Trophoblast cell (in vitro differentiated cells and primary cell): ENCODE results near the gene KIFBP.

Experiments
- DNase-seq, 2 donors: peaks; one replicate each; pipeline ENCODE4 v3.0.0-alpha.2; 2016
- H2AFZ ChIP-seq: 2 replicates; pipeline ENCODE4 v1.6.1; 2013; ENCODE audit warnings: low read length, moderate library complexity, mild to moderate bottlenecking; ENCODE audit not compliant: insufficient read depth, poor library complexity
- H2AK5ac ChIP-seq: 2 replicates; pipeline ENCODE4 v1.6.1; 2013; ENCODE audit warnings: mild to moderate bottlenecking, low read length
- H2BK120ac ChIP-seq: 2 replicates; pipeline ENCODE4 v1.6.1; 2013; ENCODE audit warnings: low read length, mild to moderate bottlenecking, moderate library complexity; ENCODE audit not compliant: insufficient read depth, poor library complexity
- H2BK12ac ChIP-seq: 2 replicates; pipeline ENCODE4 v1.6.1; 2013; ENCODE audit warnings: mild to moderate bottlenecking, low read length, moderate library complexity
- H2BK5ac ChIP-seq: 2 replicates; pipeline ENCODE4 v1.6.1; 2013; ENCODE audit warnings: low read length, low read depth, moderate library complexity, mild to moderate bottlenecking; ENCODE audit not compliant: poor library complexity
- H3K14ac ChIP-seq: 2 replicates; pipeline ENCODE4 v1.6.1; 2013; ENCODE audit warnings: mild to moderate bottlenecking, low read length
- H3K18ac ChIP-seq: 2 replicates; pipeline ENCODE4 v1.6.1; 2013; ENCODE audit warnings: mild to moderate bottlenecking, low read length
- H3K23ac ChIP-seq: 2 replicates; pipeline ENCODE4 v1.6.1; 2013; ENCODE audit warnings: low read length
- H3K27ac ChIP-seq: 2 replicates; pipeline ENCODE4 v1.5.1; 2013; ENCODE audit warnings: low read depth, mild to moderate bottlenecking, inconsistent platforms, low read length, moderate library complexity
- H3K27me3 ChIP-seq: 2 replicates; pipeline ENCODE4 v1.6.1; 2013; ENCODE audit warnings: inconsistent platforms, mild to moderate bottlenecking, low read length, moderate library complexity; ENCODE audit not compliant: insufficient read depth
- H3K36me3 ChIP-seq, 2 experiments: 1 replicate in 1 of 2; 2 replicates in 1 of 2; pipeline ENCODE4 v1.6.1; 2013; ENCODE audit warnings: low read length in 2 of 2, mild to moderate bottlenecking in 2 of 2, moderate library complexity in 1 of 2; ENCODE audit not compliant: insufficient read depth in 2 of 2, control insufficient read depth in 1 of 2
- H3K4ac ChIP-seq: 2 replicates; pipeline ENCODE4 v1.6.1; 2013; ENCODE audit warnings: low read depth, mild to moderate bottlenecking, low read length, moderate library complexity
- H3K4me1 ChIP-seq, 2 experiments: 1 replicate in 1 of 2; 2 replicates in 1 of 2; pipeline ENCODE4 v1.6.1; 2013; ENCODE audit warnings: low read length in 2 of 2, mild to moderate bottlenecking in 2 of 2, moderate library complexity in 1 of 2; ENCODE audit not compliant: insufficient read depth in 2 of 2, control insufficient read depth in 1 of 2
- H3K4me2 ChIP-seq: 2 replicates; pipeline ENCODE4 v1.6.1; 2013; ENCODE audit warnings: inconsistent platforms, mild to moderate bottlenecking, low read length, moderate library complexity
- H3K4me3 ChIP-seq: 2 replicates; pipeline ENCODE4 v1.5.1; 2013; ENCODE audit warnings: mild to moderate bottlenecking, low read depth, low read length, inconsistent platforms
- H3K79me1 ChIP-seq: one replicate; pipeline ENCODE4 v1.6.1; 2013; ENCODE audit warnings: low read length
- H3K79me2 ChIP-seq: 2 replicates; pipeline ENCODE4 v1.6.1; 2013; ENCODE audit warnings: low read length, mild to moderate bottlenecking; ENCODE audit not compliant: control insufficient read depth, insufficient read depth, poor library complexity
- H3K9ac ChIP-seq: 2 replicates; pipeline ENCODE4 v1.6.1; 2013; ENCODE audit warnings: mild to moderate bottlenecking, low read length
- H3K9me3 ChIP-seq: 2 replicates; pipeline ENCODE4 v1.6.1; 2013; ENCODE audit warnings: low read depth, mild to moderate bottlenecking, control low read depth, inconsistent platforms, low read length; ENCODE audit not compliant: insufficient read depth
- H4K12ac ChIP-seq: 2 replicates; pipeline ENCODE4 v1.6.1; 2013; ENCODE audit warnings: low read depth, mild to moderate bottlenecking, low read length, moderate library complexity
- H4K8ac ChIP-seq: 2 replicates; pipeline ENCODE4 v1.6.1; 2013; ENCODE audit warnings: low read depth, mild to moderate bottlenecking, low read length, moderate library complexity
- H4K91ac ChIP-seq: one replicate; pipeline ENCODE4 v1.6.1; 2013; ENCODE audit warnings: low read depth, mild to moderate bottlenecking, low read length, moderate library complexity
- WGBS: extraction: QIAGEN DNeasy Blood & Tissue Kit; methylation state at CpG from one replicate; pipeline ENCODE4 v1.1.7; 2013; ENCODE audit warnings: missing lambda C conversion rate; ENCODE audit not compliant: insufficient read length, insufficient coverage; ENCODE audit errors: extremely low coverage; 5-methylcytosine and 5-hydroxymethylcytosine counted together

Gene KIFBP

GRCh38 chr10:69064762-69065328 is 76.2 kb downstream of the KIFBP start:
- Histone ChIP-seq H3K4me2 (no peak overlapping the region), H2BK5ac (no peak overlapping the region), H3K9me3 (no peaks in the 10 kb centered on the region), H2AFZ (no peak overlapping the region), H2BK120ac (no peak overlapping the region), H3K18ac (no peak overlapping the region), H4K8ac (no peak overlapping the region), H3K14ac (no peak overlapping the region), H3K9ac (no peak overlapping the region), H2AK5ac (no peak overlapping the region), H3K4ac (no peak overlapping the region), H3K27ac (no peak overlapping the region), H3K27me3 (no peaks in the 10 kb centered on the region), H3K79me1 (no peaks in the 10 kb centered on the region), H3K4me3 (no peak overlapping the region), H3K23ac (no peak overlapping the region), H3K79me2 (no peaks in the 10 kb centered on the region), H3K36me3 (no peaks in the 10 kb centered on the region), H2BK12ac (no peak overlapping the region), H4K91ac (no peak overlapping the region), H4K12ac (no peak overlapping the region), H3K4me1 (peaks cover 2 to 8% of the 10 kb centered on the region in 2 experiments)
- WGBS: no CpG with 5 or more reads among the region's 6 CpGs
- DNase-seq: no peak

- Histone ChIP-seq H3K9me3 (no peaks in the 10 kb centered on the region), H3K79me1 (no peaks in the 10 kb centered on the region), H3K27ac (no peak overlapping the region), H3K14ac (no peak overlapping the region), H2BK12ac (no peak overlapping the region), H3K4ac (no peak overlapping the region), H3K9ac (no peak overlapping the region), H3K79me2 (no peaks in the 10 kb centered on the region), H3K27me3 (no peaks in the 10 kb centered on the region), H4K91ac (no peak overlapping the region), H2AK5ac (no peak overlapping the region), H2BK5ac (no peak overlapping the region), H3K36me3 (no peaks in the 10 kb centered on the region), H4K12ac (no peak overlapping the region), H3K4me3 (no peak overlapping the region), H3K18ac (no peak overlapping the region), H2BK120ac (no peak overlapping the region), H3K4me2 (no peak overlapping the region), H3K23ac (no peak overlapping the region), H2AFZ (no peak overlapping the region), H4K8ac (no peak overlapping the region), H3K4me1 (peaks cover 2 to 8% of the 10 kb centered on the region in 2 experiments)
- no CpG with 5 or more reads among the region's 8 CpGs for WGBS
- peak; percentile 51 to 54 for DNase-seq
Measured at GRCh38 chr10:69065406-69066361, 77.1 kb downstream of the KIFBP start.
